Epidermal melanocyte (primary cell): ENCODE data around the gene PYROXD2.
A peak's percentile ranks its signal among the peaks of the same experiment; 100 is the strongest.
"Not testable (repeated sequence)": the region's sequence is repeated elsewhere in the genome, so short reads cannot be mapped to it uniquely, and the experiment has no call there.

ENCODE experiments used
- DNase-seq: peaks from one replicate; pipeline ENCODE4 v3.0.0; 2011; ENCODE audit warnings: low spot score; ENCODE audit not compliant: insufficient read length

Gene PYROXD2

GRCh38 chr10:98368644-98369043 is 46.3 kb downstream of the PYROXD2 start:
- no peak for DNase-seq

- no peak for DNase-seq
Measured at GRCh38 chr10:98367604-98368451, 47.2 kb downstream of the PYROXD2 start.

DNA sequence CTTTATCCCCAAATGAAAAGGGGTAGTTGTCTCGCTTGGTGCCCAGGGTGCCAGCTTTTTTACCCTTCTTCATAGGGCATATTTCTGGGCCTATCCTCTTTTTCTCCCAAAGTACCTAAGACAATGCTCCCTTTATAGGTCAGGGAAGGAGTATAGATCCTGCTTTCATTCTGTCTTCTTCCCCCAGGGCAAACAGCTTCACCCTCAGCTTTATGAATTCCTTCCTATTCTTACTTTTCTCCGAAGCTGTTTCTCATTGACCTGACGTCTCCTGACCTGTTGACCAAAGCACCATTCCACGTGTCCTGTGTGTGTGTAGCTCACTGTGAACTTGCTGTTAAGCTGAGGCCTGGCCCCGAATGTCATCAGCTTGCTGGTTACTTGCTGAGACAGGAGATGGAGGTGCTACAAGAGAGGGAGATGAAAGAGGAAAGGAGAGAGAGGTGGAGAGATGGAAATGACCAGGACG is 48.9 kb downstream of the PYROXD2 start:
- peak; percentile 69 for DNase-seq

DNA sequence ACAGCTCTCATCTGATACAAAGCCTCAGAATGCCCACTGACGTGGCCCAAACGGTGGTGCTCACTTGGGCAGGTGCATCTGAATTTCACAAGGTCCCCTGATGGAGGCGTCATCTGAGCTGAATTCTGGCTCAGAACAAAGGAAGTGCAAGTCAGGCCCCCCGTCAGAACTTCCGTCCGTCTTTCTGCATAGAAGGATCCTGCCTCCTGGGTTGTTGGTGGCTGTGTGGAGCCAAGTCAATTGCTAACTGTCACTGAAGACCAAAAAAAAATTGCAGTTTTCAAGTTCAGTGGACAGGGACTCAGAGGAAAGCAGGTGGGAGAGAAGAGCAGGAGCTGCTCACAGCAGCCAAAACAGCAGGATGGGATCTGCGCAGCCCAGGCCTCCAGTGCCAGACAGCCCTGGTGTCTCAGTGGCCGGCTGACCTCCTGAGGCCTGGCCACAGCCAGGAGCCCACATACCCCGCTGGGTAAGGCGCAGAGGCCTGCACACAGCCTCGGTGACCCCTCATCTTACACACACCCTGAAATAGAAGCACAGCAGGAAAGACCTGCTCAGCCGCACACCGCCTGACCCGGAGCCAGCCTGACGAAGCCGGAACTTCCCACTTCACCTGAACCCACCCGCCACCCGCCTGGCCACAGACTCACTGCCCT is 49.4 kb downstream of the PYROXD2 start:
- no peak for DNase-seq

DNA sequence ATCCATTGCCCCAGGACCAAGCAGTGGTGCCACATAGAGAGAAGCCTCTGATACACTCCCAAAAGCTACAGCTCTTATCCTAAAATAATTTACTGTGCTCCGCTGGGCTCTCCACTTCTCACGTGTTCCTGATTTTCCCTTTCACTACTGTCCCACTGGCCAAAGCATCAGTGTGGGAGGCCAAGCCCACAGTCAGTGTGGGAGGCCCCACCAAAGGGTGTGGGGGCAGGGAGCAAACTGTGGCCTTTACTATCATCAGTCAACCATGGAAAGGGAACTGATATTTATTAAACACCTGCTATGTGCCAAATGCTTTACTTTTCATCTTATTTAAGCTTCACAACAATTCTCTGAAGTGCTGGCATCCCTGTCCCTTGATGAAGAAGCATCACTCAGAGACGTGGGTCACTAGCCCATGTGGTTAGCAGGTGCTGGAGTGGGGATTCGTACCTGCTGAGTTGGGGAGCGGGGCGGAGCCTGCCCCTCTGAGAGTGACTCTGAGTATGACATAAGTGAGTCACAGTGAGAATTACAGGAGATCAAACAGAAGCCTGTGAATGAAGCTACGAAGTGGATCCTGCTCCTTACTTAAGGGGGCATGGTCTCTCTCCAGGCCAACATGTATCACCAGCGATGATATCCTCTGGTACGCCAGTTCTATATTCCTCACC is 50.4 kb downstream of the PYROXD2 start:
- DNase-seq: no peak

GRCh38 chr10:98363220-98363619 is 51.8 kb downstream of the PYROXD2 start:
- DNase-seq: no peak

DNA sequence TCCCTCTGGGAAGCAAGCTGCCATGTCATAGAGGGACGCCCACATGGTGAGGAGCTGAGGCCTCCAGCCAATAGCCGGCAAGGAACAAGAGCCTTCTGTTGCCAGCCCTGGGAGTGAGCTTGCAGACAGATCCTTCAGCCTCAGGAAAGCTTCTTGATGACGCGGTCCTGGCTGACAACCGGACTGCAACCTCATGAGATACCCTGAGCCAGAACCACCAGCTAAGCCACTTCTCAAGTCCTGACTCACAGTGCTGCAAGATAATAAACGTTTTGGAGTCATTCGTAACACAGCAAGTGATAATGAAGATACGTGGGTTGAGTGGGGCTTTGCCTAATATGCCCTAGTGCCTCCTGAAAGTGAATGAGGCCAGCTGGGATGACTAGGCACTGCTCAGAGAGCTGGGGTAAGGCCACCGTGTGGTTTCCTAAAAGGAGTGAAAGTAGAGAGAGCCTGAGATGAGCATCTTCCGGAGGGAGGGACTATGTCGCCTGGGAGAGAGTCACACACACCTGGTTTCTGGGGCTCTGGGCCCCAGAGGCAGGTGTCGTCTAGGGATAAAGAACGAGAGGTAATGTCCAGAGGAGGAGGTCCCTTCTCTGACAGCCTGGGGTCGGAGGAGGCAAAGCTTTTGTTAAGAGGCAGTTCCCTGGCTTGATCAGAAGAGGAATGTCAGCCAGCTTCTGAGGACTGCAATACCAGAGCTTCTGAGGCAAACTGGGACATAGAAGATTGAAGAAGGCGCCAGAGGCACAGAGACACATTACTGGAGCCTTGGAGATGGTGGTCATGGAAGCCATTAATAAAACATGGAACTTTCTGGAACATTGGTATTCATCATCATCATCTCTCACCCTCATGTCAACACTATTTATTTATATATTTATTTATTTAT is 53.6 kb downstream of the PYROXD2 start:
- peak; percentile 85 for DNase-seq

- DNase-seq: no peak
Measured at GRCh38 chr10:98357194-98357822, 57.7 kb downstream of the PYROXD2 start.

DNA sequence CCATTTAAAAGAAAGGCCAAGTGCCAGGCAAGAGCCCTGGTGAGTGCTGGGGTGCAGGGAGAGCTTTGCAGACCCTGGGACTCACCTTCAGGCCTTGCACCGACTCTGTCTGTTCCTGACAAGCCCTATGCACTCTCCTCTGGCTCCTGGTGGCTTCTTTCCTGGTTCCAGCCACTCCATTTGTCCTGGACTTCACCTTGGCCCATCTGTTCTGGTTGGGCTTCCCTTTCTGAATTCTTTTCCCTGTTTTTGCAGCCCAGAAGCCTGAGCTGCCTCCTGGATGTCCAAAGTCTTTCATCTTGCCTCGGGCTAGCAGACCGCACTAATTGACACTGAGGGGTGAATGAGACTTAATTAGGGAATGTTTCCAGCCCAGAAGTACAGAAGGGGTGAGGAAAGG is 60.5 kb downstream of the PYROXD2 start:
- no peak for DNase-seq

- no peak for DNase-seq
Measured at GRCh38 chr10:98353170-98353569, 61.8 kb downstream of the PYROXD2 start.

DNA sequence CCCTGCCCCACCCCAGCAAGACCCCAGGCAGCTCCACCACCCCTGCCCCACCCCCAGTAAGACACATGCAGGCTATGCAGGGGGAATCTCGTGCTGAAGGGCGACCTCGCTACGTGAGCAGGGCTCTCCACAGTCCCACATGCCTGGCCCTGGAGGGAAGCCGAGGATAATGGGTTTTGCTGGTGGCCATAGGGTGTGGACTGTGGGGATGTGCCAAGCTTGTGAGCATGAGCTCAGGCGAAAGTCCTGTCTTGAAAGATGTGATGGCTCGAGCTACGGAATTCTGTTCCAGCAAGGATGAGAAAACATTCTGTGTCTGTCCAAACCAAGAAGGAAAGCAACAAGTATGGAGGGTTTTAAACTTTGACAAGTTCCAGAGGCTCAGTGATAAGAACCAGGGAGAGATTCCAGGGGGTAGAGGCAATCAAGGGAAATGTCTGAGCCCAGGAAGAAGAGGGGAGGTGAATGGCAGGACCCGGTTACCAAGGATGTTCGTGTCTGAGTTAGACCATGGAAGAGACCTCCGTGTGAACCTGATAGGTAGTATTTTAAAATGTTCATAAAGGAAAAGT is 63.1 kb downstream of the PYROXD2 start:
- no peak for DNase-seq

- peak; percentile 88 for DNase-seq
Measured at GRCh38 chr10:98349508-98349922, 65.5 kb downstream of the PYROXD2 start.

- no peak for DNase-seq
Measured at GRCh38 chr10:98346847-98347246, 68.1 kb downstream of the PYROXD2 start.

DNA sequence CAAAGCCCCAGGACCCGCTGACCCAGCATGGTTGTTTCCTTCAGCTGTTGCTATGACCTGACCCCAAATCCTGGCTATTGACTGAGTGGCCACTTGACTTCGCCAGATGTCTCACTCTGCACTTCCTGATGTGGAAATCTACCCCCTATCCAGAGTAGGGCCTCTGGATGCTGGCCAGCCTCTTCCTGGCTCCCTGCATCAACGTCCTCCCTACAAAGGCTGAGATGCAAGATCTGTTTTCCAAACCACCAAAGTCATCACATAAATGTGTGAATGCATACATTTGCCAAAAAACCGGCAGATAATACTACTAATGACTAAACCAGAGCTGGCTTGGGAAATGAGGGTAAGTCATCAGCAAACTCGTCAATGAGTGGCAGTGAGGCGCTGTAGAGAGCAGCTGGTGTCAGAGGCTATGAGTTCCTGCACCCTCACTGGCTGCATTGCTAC is 70.4 kb downstream of the PYROXD2 start:
- no peak for DNase-seq

- not testable (repeated sequence) for DNase-seq
Measured at GRCh38 chr10:98341701-98342100, 73.3 kb downstream of the PYROXD2 start.

- DNase-seq: no peak
Measured at GRCh38 chr10:98340940-98341310, 74.1 kb downstream of the PYROXD2 start.

- no peak for DNase-seq
Measured at GRCh38 chr10:98340261-98340939, 74.6 kb downstream of the PYROXD2 start.

DNA sequence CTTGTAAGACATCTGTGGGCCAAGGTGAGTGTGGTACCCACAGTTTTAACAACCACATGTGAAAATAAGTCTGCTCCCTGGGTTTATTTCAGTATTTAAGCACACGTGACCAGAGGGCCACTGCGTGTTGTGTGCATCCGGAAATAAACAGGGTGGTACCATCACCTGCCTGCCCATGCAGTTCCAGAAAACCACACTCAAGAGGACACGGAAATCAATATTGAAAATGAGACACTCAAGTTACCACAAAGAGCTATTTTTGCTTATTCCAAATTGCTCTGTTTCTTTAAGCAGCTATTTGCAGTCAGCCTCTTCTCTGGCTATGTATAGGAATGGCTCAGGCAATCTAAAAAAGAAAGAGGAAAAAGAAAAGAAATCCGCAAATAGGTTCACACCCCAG is 75.2 kb downstream of the PYROXD2 start:
- DNase-seq: no peak

GRCh38 chr10:98338896-98339295 is 76.1 kb downstream of the PYROXD2 start:
- no peak for DNase-seq

DNA sequence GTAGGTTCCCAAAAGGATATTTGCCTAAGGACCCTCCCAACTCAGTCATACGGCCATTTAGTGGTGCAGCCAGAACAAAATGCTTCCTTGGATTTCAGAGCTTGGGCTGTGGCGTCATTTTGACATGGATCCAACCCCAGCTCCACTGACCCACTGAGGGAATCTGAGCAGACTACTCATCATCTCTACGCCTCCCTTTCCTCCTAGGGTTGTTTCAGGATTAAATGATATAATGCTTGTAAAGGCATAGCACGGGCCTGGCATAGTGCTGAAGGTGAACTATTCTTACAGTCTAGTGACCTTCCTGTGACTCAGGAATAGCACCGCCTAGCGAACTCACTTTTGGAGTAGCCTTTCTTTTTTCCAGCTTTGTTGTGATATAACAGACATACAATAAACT is 76.7 kb downstream of the PYROXD2 start:
- no peak for DNase-seq
